ENCODE results near the gene TBX15.

Gene TBX15

GRCh38 chr1:119011706-119012105 is 23.6 kb upstream of the TBX15 start:
- DNase-seq (ENCODE audit: low read depth), result peak; percentile 56
- no peak overlapping the region for H3K4me3 ChIP-seq (ENCODE audit: low read length)
- TF ChIP-seq, protein P1, sequence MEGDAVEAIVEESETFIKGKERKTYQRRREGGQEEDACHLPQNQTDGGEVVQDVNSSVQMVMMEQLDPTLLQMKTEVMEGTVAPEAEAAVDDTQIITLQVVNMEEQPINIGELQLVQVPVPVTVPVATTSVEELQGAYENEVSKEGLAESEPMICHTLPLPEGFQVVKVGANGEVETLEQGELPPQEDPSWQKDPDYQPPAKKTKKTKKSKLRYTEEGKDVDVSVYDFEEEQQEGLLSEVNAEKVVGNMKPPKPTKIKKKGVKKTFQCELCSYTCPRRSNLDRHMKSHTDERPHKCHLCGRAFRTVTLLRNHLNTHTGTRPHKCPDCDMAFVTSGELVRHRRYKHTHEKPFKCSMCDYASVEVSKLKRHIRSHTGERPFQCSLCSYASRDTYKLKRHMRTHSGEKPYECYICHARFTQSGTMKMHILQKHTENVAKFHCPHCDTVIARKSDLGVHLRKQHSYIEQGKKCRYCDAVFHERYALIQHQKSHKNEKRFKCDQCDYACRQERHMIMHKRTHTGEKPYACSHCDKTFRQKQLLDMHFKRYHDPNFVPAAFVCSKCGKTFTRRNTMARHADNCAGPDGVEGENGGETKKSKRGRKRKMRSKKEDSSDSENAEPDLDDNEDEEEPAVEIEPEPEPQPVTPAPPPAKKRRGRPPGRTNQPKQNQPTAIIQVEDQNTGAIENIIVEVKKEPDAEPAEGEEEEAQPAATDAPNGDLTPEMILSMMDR (conservative IDR thresholded peaks at IDR 0.05; ENCODE audit: low read length), result no peak

DNA sequence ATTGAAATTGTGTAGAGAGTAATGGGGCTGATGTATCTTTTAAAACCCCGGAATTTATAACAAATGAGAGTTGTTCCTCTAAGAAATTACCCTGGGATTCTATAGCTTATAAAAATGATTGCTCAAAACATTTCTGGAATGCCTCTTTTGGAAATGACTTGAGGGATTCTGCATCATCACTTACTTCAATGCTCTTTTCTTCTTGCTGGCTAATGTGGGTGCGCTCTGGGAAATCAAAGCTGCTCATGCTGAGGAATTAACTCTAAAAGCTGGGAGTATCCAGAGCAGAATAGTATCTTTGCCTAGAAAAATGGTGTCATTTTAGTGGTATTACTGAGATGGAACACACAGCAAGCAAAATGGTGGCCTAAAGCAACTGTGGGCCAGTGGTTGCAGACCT is 23.0 kb upstream of the TBX15 start:
- H3K4me3 ChIP-seq (ENCODE audit: low read length), result no peak overlapping the region
- TF ChIP-seq, protein P1 (conservative IDR thresholded peaks at IDR 0.05; ENCODE audit: low read length), result no peak
- DNase-seq (ENCODE audit: low read depth), result peak; percentile 9

DNA sequence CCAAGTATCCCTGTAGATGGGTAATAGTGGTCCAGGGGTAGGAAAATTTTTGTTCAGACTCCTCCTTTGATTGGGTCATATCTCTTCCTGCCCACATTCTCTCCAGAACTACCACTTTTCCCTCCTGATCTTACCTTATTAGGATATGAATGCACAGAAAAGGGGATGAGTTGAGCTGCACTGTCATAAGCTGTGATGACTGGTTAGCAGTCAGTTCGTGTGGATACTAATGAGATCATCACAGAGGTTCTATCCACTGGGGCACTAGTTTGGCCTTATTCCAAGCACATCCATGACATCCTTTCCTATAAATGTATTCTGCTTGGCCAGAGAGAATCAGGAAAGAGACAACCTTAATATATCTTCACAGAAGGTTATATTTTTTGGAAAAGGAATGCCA is 22.1 kb upstream of the TBX15 start:
- H3K4me3 ChIP-seq (ENCODE audit: low read length), result no peak overlapping the region
- TF ChIP-seq, protein P1 (conservative IDR thresholded peaks at IDR 0.05; ENCODE audit: low read length), result no peak
- peak; percentile 15 for DNase-seq (ENCODE audit: low read depth)

- no peak for DNase-seq (ENCODE audit: low read depth)
- no peak overlapping the region for H3K4me3 ChIP-seq (ENCODE audit: low read length)
- TF ChIP-seq, protein P1 (conservative IDR thresholded peaks at IDR 0.05; ENCODE audit: low read length), result no peak
Measured at GRCh38 chr1:119009312-119009655, 21.1 kb upstream of the TBX15 start.

GRCh38 chr1:119008483-119009311 is 20.6 kb upstream of the TBX15 start:
- TF ChIP-seq, protein P1 (conservative IDR thresholded peaks at IDR 0.05; ENCODE audit: low read length), result peak; percentile 70
- peak; percentile 65 for DNase-seq (ENCODE audit: low read depth)
- H3K4me3 ChIP-seq (ENCODE audit: low read length), result peak overlapping the region; percentile 1

DNA sequence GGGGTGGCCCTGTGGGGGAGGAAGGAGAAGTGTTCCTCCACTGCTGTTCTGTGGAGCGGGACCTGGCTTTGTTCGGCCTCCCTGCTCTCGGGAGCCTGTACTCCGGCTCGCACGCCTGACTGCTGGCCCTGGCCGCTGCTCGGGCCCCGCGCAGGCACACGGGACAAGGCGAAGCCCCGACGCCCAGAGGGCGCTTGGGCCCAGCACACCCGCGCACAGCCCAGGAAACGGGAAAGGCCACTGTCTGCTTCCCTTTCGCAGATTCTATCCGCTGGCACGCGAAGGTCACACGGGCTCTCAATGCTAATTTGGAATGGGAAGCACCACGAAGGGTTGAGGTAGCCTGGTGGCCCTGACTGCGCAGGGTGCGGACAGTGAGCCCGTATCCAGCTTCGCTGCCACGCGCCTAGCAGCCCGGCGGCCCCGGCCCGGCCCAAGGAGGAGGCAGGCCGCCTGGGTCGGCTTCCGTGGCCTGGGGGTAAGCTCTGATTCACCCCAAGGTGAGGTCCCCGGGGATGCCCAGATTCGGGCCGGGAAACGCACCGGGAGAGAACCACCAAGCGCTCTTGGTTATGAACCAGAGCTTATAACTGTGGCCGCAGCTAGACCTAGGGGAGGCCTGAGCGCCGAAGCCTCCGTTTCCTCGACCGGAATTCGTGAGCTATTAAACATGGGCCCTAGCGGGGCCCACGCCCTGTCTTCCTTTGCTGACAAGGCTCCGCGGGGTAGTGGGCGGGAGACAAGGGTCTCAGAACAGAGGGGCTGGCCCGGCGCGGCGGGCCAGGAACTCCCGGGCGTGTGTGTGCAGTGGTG is 19.7 kb upstream of the TBX15 start:
- no peak overlapping the region for H3K4me3 ChIP-seq (ENCODE audit: low read length)
- DNase-seq (ENCODE audit: low read depth), result no peak
- TF ChIP-seq, protein P1 (conservative IDR thresholded peaks at IDR 0.05; ENCODE audit: low read length), result no peak

DNA sequence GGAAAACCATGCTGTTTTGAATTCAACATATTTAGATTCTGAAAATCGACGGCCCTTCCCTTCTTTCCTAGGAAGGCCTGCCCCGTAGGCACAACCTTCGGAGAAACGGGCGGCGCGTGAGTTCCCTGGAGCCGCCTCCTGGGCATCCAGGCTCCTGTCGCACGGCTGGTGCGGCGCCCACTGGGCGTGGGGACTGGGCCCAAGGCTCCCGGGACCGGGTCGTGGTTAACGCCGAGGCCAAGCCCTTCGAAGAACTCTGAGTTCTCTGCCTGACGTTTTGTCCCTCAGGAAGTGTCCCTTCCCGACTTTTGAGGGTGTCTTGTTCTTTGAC is 19.2 kb upstream of the TBX15 start:
- TF ChIP-seq, protein P1 (conservative IDR thresholded peaks at IDR 0.05; ENCODE audit: low read length), result no peak
- no peak for DNase-seq (ENCODE audit: low read depth)
- no peak overlapping the region for H3K4me3 ChIP-seq (ENCODE audit: low read length)
